Activated CD4-positive, alpha-beta memory T cell treated with anti-CD3 and anti-CD28 coated beads for 36 hours (primary cell): ENCODE measurements around the gene COL6A1. TPM values are rescaled to one million over a fixed set of nuclear protein-coding genes. Genes with fewer than 3 reads are reported as not detected.
"Not testable (repeated sequence)": the region's sequence is repeated elsewhere in the genome, so short reads cannot be mapped to it uniquely, and the experiment has no call there.

Experiments
- CTCF ChIA-PET: fragments of 350-600 bp; sonication (Branson Sonifier 250); formaldehyde crosslinking; loops from one replicate; lab custom pipeline; 2021; ENCODE audit warnings: antibody characterized with exemption, inconsistent platforms; lab: Charles Lee
- POLR2A ChIA-PET: fragments of 350-600 bp; sonication (Branson Sonifier 250); formaldehyde crosslinking; loops from one replicate; lab custom pipeline; 2021; ENCODE audit warnings: antibody characterized with exemption; lab: Charles Lee
- DNase-seq: peaks from one replicate; pipeline ENCODE4 v3.0.0-alpha.2; 2020
- H3K27ac Mint-ChIP-seq: one replicate; pipeline ENCODE4 v1.8.0; 2021; ENCODE audit warnings: mixed read lengths
- H3K27me3 Mint-ChIP-seq: one replicate; pipeline ENCODE4 v1.8.0; 2021; ENCODE audit warnings: mixed read lengths
- H3K36me3 Mint-ChIP-seq: one replicate; pipeline ENCODE4 v1.8.0; 2021; ENCODE audit warnings: mixed read lengths
- H3K4me1 Mint-ChIP-seq: one replicate; pipeline ENCODE4 v1.8.0; 2021; ENCODE audit warnings: low read depth, mixed read lengths
- H3K4me3 Mint-ChIP-seq: one replicate; pipeline ENCODE4 v1.8.0; 2021; ENCODE audit warnings: mild to moderate bottlenecking, mixed read lengths
- H3K9me3 Mint-ChIP-seq: one replicate; pipeline ENCODE4 v1.8.0; 2021; ENCODE audit warnings: mixed read lengths
- intact Hi-C: fragments of 100-400 bp; cut with micrococcal nuclease; formaldehyde crosslinking; loops from one replicate; pipeline ENCODE4 v1.15.1; 2023
- total RNA-seq, 2 experiments: library from RNA; stranded (reverse); gene quantifications; one replicate each; pipeline ENCODE4 v1.2.3, GENCODE V29; 2021

COL6A1 gene
- total RNA-seq, 2 experiments from 2014 or later = 0.39 to 0.40 TPM

DNA sequence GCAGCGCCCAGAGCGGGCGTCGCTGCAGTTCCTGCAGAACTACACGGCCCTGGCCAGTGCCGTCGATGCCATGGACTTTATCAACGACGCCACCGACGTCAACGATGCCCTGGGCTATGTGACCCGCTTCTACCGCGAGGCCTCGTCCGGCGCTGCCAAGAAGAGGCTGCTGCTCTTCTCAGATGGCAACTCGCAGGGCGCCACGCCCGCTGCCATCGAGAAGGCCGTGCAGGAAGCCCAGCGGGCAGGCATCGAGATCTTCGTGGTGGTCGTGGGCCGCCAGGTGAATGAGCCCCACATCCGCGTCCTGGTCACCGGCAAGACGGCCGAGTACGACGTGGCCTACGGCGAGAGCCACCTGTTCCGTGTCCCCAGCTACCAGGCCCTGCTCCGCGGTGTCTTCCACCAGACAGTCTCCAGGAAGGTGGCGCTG is 22.0 kb downstream of the COL6A1 start:
- peaks cover 6% of the 10 kb centered on the region for H3K9me3 Mint-ChIP-seq
- intact Hi-C loops = no loop called here
- H3K4me1 Mint-ChIP-seq = no peaks in the 10 kb centered on the region
- DNase-seq = peak; percentile 6
- no peaks in the 10 kb centered on the region for H3K27me3 Mint-ChIP-seq
- H3K36me3 Mint-ChIP-seq = no peaks in the 10 kb centered on the region
- ChIA-PET CTCF (no interaction called here), POLR2A (no interaction called here)
- H3K27ac Mint-ChIP-seq = no peak overlapping the region
- H3K4me3 Mint-ChIP-seq = no peak overlapping the region

DNA sequence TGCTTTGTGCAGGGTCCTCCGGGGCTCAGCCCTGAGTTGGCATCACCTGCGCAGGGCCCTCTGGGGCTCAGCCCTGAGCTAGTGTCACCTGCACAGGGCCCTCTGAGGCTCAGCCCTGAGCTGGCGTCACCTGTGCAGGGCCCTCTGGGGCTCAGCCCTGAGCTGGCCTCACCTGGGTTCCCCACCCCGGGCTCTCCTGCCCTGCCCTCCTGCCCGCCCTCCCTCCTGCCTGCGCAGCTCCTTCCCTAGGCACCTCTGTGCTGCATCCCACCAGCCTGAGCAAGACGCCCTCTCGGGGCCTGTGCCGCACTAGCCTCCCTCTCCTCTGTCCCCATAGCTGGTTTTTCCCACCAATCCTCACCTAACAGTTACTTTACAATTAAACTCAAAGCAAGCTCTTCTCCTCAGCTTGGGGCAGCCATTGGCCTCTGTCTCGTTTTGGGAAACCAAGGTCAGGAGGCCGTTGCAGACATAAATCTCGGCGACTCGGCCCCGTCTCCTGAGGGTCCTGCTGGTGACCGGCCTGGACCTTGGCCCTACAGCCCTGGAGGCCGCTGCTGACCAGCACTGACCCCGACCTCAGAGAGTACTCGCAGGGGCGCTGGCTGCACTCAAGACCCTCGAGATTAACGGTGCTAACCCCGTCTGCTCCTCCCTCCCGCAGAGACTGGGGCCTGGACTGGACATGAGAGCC is 22.7 kb downstream of the COL6A1 start:
- Mint-ChIP-seq H3K36me3 (no peaks in the 10 kb centered on the region), H3K9me3 (peaks cover 8% of the 10 kb centered on the region), H3K27ac (no peak overlapping the region), H3K4me1 (no peaks in the 10 kb centered on the region), H3K4me3 (no peak overlapping the region), H3K27me3 (no peaks in the 10 kb centered on the region)
- no peak for DNase-seq
- POLR2A ChIA-PET = no interaction called here
- CTCF ChIA-PET = no interaction called here
- intact Hi-C loops = no loop called here

DNA sequence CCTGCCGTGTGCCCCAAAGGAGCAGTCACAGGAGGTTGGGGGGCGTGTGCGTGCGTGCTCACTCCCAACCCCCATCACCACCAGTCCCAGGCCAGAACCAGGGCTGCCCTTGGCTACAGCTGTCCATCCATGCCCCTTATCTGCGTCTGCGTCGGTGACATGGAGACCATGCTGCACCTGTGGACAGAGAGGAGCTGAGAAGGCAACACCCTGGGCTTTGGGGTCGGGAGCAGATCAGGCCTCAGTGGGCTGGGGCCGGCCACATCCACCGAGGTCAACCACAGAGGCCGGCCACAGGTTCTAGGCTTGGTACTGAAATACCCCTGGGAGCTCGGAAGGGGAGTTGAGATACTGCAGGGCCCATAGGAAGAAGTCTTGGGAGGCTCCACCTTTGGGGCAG is 23.5 kb downstream of the COL6A1 start:
- Mint-ChIP-seq H3K9me3 (peaks cover 8% of the 10 kb centered on the region), H3K27ac (no peak overlapping the region), H3K27me3 (no peaks in the 10 kb centered on the region), H3K36me3 (no peaks in the 10 kb centered on the region), H3K4me1 (no peaks in the 10 kb centered on the region), H3K4me3 (no peak overlapping the region)
- ChIA-PET POLR2A (no interaction called here), CTCF (no interaction called here)
- intact Hi-C loops = no loop called here
- DNase-seq = no peak

DNA sequence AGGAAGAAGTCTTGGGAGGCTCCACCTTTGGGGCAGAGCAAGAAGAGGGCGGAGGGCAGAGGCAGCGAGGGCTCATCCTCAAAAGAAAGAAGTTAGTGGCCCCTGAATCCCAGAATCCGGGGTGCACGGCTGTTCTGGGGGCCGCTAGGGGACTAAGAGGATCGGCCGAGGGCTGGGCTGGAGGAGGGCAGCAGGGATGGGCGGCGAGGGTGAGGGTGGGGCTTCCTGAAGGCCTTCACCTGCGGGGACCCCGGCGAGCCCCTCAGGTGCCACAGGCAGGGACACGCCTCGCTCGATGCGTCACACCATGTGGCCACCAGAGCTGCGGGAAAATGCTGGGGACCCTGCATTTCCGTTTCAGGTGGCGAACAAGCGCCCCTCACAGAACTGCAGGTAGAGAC is 23.9 kb downstream of the COL6A1 start:
- H3K27me3 Mint-ChIP-seq = no peaks in the 10 kb centered on the region
- DNase-seq = no peak
- H3K4me1 Mint-ChIP-seq = no peaks in the 10 kb centered on the region
- ChIA-PET POLR2A (no interaction called here), CTCF (no interaction called here)
- H3K9me3 Mint-ChIP-seq = peaks cover 8% of the 10 kb centered on the region
- no peaks in the 10 kb centered on the region for H3K36me3 Mint-ChIP-seq
- no peak overlapping the region for H3K4me3 Mint-ChIP-seq
- H3K27ac Mint-ChIP-seq = no peak overlapping the region
- intact Hi-C loops = no loop called here

DNA sequence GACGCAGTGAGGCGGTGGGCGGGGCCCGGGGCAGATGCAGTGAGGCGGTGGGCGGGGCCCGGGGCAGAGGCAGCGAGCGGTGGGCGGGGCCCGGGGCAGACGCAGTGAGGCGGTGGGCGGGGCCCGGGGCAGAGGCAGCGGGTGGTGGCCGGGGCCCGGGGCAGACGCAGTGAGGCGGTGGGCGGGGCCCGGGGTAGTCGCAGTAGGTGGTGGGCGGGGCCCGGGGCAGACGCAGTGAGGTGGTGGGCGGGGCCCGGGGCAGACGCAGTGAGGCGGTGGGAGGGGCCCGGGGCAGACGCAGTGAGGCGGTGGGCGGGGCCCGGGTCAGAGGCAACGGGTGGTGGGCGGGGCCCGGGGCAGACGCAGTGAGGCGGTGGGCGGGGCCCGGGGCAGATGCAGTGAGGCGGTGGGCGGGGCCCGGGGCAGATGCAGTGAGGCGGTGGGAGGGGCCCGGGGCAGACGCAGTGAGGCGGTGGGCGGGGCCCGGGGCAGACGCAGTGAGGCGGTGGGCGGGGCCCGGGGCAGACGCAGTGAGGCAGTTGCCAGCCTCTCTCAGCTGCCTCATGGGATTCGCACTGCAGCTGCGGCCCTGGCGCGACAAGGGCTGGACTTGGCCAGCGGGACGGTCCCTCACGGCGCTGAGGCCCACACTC is 24.4 kb downstream of the COL6A1 start:
- peak; percentile 9 for DNase-seq
- H3K9me3 Mint-ChIP-seq, H3K36me3 Mint-ChIP-seq, POLR2A ChIA-PET, CTCF ChIA-PET, H3K27me3 Mint-ChIP-seq, H3K4me1 Mint-ChIP-seq, intact Hi-C loops, H3K4me3 Mint-ChIP-seq, H3K27ac Mint-ChIP-seq: not testable (repeated sequence)

DNA sequence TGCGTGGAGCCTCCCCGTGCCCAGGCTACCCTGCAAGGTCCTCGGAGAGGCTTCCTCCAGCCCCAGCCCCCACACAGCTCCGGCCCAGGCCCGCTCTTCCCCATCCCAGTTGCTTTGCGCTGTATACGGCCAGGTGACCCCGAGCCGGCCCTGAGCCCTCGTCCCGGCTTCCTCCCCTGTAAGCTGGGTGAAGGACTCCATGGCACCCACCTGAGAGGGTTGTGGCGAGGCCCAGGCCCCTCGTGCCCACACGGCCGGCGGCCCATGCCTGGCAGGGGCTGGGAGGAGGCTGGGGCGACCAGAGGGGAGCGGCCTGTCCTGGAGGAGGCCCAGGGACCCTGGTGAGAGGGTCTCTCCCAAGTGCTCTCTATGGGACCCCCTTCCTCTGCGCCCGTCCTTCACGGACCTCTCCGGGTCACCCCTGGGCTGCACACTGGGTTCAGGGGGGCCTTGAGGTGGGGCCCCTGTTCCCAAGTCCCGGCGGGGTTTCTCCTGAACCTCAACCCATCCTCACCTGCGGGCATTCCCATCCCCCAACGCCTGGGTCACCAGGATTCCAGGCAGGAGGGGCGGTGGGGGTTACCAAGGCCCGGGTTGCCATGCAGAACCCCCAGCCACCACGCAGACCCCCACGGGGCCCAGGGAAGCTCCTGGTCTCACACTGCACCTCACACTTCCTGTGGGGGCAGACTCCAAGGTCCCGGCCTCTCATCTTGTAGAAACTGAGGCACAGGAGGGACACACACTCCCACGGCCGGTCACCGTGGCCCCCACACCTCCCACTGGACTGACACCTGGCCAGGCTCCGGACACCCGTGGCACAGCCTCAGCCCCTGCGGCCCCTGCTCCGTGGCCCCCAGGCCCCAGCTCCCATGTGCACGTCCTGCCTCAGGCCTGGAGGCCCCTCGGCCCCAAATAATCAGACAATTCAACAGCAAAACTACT is 25.2 kb downstream of the COL6A1 start:
- no peaks in the 10 kb centered on the region for H3K36me3 Mint-ChIP-seq
- H3K27me3 Mint-ChIP-seq = no peaks in the 10 kb centered on the region
- ChIA-PET POLR2A (no interaction called here), CTCF (no interaction called here)
- intact Hi-C loops = no loop called here
- peaks cover 8% of the 10 kb centered on the region for H3K9me3 Mint-ChIP-seq
- no peak overlapping the region for H3K27ac Mint-ChIP-seq
- no peaks in the 10 kb centered on the region for H3K4me1 Mint-ChIP-seq
- no peak overlapping the region for H3K4me3 Mint-ChIP-seq
- DNase-seq = peak; percentile 6

DNA sequence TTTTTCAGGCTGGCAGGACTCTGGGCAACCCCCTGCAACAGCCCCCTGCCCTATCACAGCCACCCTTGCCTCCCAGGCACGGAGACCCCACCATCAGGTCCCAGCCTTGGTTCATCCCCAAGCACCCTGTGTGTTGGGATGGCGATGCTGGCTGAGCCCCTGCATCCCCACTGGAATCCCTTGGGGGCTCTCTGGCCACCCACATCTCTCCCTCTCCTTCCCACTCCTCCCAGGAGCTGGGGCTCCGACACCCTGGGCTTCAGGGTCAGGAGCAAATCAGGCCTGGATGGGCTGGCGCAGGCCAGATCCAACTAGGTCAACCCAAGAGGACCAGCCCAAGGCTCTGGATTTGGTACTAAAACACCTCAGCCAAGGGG is 25.9 kb downstream of the COL6A1 start:
- peaks cover 8% of the 10 kb centered on the region for H3K9me3 Mint-ChIP-seq
- no peak overlapping the region for H3K4me3 Mint-ChIP-seq
- DNase-seq = no peak
- no peaks in the 10 kb centered on the region for H3K4me1 Mint-ChIP-seq
- intact Hi-C loops = no loop called here
- no peaks in the 10 kb centered on the region for H3K36me3 Mint-ChIP-seq
- no peaks in the 10 kb centered on the region for H3K27me3 Mint-ChIP-seq
- ChIA-PET POLR2A (no interaction called here), CTCF (no interaction called here)
- H3K27ac Mint-ChIP-seq = no peak overlapping the region

DNA sequence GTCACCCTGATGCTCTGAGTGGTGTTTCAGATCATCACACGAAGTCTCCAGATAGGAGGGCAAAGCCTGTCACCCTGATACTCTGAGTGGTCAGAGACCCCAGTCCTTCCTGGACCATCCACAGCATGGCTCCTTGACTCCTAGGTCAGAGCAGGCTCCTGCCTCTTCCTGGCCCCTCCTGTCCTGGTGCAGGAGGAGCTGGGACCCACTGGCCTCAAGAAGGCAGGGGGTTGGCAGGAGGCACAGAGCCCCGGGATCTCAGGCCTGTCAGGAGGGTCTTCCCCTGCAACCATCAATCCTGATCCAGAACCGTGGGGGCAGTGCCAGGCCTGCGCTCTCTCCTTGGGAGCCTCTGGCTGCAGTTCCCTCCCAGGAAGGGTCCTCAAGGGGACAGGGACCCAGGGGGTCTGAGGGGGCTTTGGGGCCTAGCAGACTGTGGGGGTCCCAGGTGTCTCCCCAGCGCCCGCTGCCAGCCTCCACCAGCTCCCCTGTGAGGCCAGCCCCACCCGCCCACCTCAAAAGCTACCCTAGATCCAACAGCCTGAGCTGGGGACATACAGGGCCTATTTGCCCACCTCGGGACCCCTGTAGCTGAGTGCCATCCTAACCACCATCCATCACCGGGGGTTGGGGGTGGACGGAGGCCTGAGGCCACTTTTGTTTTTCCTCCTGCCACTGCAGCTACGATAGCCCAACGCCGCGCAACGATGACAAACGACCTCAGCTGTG is 27.5 kb downstream of the COL6A1 start:
- H3K4me3 Mint-ChIP-seq = no peak overlapping the region
- H3K27ac Mint-ChIP-seq = no peak overlapping the region
- H3K4me1 Mint-ChIP-seq = no peaks in the 10 kb centered on the region
- DNase-seq = no peak
- CTCF ChIA-PET = no interaction called here
- peaks cover 5% of the 10 kb centered on the region for H3K27me3 Mint-ChIP-seq
- peaks cover 8% of the 10 kb centered on the region for H3K9me3 Mint-ChIP-seq
- intact Hi-C loops = no loop called here
- no peaks in the 10 kb centered on the region for H3K36me3 Mint-ChIP-seq
- POLR2A ChIA-PET = no interaction called here

DNA sequence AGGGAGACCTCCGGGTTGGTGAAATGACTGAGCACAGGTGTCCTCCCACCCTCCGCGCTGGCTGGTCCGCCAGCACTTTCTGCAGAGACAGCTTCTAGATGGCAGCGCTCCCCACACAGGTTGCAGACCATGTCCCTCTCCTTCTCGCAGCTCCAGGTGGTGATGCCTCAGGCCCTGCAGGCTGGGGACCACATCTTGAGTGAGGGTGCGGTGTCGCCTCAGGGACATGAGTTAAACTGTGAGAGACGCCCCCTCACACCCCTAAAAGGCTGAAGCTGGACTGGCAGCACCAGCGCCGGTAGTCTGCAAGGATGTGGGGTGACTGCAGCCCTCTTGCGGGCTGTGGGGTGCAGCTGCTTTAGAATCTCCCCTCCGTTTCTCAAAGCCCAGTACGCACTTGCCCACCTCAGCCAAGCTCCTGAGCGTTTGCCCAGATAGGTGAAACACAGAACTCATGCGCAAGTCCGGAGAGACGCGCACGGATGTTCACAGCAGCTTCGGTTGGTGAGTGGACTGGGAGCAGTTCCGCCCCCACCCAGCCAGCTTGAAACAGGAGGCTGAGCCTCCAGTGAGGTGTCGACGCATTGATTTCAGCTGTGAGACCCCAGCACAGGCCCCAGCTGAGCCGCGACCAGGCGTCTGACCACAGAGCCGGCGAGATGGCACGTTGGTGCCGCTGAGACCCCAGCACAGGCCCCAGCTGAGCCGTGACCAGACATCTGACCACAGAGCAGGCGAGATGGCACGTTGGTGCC is 28.6 kb downstream of the COL6A1 start:
- Mint-ChIP-seq H3K9me3 (peaks cover 8% of the 10 kb centered on the region), H3K27me3 (peaks cover 9% of the 10 kb centered on the region), H3K27ac (no peak overlapping the region), H3K4me3 (no peak overlapping the region), H3K4me1 (no peaks in the 10 kb centered on the region), H3K36me3 (no peaks in the 10 kb centered on the region)
- intact Hi-C loops = no loop called here
- ChIA-PET POLR2A (no interaction called here), CTCF (no interaction called here)
- peak; percentile 7 for DNase-seq

DNA sequence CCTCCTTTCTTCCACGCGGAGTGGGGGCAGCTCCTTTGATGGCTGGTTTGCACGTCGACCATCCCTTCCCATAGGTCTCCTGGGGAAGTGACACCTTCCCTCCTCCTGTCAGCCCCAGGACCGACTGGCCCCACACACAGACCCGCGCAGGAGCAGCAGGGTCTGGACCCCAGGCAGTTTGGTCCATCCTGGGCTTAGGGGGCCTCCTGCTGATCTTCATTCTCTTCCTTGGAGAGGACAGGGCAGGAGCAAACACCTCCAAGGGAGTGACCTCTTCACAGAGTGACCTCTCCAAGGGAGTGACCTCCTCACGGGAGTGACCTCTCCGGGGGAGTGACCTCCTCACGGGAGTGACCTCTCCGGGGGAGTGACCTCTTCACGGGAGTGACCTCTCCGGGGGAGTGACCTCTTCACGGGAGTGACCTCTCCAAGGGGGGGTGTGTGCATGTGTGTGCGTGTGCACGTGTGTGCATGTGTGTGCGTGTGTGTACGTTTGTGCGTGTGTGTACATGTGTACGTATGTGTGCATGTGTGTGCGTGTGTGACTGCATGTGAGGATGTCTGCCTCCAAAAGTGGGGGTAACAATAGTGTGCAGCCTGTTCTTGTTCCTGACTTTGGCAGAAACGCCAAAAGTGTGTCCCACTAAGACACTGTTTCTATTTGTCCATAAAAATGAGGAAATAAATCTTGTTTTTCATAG is 29.8 kb downstream of the COL6A1 start:
- intact Hi-C loops = no loop called here
- H3K9me3 Mint-ChIP-seq = peaks cover 8% of the 10 kb centered on the region
- POLR2A ChIA-PET = no interaction called here
- no peaks in the 10 kb centered on the region for H3K4me1 Mint-ChIP-seq
- no peaks in the 10 kb centered on the region for H3K36me3 Mint-ChIP-seq
- no peak overlapping the region for H3K4me3 Mint-ChIP-seq
- no peak for DNase-seq
- H3K27me3 Mint-ChIP-seq = peaks cover 11% of the 10 kb centered on the region
- CTCF ChIA-PET = no interaction called here
- no peak overlapping the region for H3K27ac Mint-ChIP-seq

DNA sequence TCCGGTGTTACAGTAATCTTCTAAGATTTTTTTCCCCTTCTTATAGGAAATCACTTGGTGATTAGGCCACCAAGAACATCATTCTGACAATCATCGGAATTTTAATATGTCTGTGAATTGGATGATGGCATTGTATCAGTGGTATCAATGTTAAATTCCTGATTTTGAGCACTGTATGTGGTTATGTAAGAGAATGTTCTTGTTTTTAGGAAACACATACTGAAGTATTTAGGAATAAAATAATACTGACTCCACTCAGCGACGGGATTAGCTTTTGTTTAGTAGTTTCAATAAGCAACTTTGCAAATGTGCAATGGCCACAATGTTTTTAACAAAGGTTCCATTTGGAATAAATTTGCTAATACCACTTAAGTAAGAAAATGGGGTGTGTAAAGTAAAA is 30.6 kb downstream of the COL6A1 start:
- intact Hi-C loops = no loop called here
- Mint-ChIP-seq H3K27me3 (peaks cover 14% of the 10 kb centered on the region), H3K27ac (no peak overlapping the region), H3K36me3 (no peaks in the 10 kb centered on the region), H3K4me3 (no peak overlapping the region), H3K9me3 (peaks cover 8% of the 10 kb centered on the region), H3K4me1 (no peaks in the 10 kb centered on the region)
- DNase-seq = no peak
- CTCF ChIA-PET = no interaction called here
- POLR2A ChIA-PET = no interaction called here
